GM19043 (cell line): Measurements from ENCODE around the gene CNTNAP1.

Experiments used
- ATAC-seq: cut with Tn5 transposase; IDR thresholded peaks from one replicate; pipeline ENCODE4 v1.9.1; 2021; ENCODE audit warnings: low read depth; ENCODE audit not compliant: unreplicated experiment

Gene CNTNAP1

GRCh38 chr17:42683407-42684034 is 1.2 kb downstream of the CNTNAP1 start:
- no peak for ATAC-seq

DNA sequence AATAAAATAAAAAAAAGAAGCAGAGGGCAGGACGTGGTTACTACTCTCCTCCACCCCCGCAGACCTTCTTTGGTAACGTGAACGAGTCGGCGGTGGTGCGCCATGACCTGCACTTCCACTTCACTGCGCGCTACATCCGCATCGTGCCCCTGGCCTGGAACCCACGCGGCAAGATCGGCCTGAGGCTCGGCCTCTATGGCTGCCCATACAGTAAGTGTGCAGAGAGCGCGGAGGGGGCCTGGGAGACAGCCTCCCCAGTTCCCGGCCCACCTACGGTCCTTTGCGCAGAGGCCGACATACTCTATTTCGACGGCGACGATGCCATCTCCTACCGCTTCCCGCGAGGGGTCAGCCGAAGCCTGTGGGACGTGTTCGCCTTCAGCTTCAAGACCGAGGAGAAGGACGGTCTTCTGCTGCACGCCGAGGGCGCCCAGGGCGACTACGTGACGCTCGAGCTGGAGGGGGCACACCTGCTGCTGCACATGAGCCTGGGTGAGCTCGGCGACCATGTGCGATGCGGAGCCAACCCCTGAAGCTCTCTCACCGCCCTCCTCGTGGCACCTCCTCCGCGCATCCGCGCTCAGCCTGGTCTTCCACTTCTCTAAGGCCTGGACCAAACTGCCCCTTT is 2.7 kb downstream of the CNTNAP1 start:
- no peak for ATAC-seq

DNA sequence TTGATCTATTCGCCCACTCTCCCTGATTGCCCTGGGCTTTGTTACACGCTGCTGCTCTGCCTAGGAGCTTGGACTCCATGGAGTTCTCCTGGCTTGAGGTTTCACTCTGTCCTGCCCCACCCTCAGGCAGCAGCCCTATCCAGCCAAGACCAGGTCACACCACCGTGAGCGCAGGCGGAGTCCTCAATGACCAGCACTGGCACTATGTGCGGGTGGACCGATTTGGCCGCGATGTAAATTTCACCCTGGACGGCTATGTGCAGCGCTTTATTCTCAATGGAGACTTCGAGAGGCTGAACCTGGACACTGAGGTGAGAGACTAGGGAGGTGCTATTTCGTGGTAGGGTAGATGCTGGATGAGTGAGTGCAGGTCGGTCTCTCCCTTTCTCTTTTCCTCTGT is 3.5 kb downstream of the CNTNAP1 start:
- ATAC-seq = no peak

DNA sequence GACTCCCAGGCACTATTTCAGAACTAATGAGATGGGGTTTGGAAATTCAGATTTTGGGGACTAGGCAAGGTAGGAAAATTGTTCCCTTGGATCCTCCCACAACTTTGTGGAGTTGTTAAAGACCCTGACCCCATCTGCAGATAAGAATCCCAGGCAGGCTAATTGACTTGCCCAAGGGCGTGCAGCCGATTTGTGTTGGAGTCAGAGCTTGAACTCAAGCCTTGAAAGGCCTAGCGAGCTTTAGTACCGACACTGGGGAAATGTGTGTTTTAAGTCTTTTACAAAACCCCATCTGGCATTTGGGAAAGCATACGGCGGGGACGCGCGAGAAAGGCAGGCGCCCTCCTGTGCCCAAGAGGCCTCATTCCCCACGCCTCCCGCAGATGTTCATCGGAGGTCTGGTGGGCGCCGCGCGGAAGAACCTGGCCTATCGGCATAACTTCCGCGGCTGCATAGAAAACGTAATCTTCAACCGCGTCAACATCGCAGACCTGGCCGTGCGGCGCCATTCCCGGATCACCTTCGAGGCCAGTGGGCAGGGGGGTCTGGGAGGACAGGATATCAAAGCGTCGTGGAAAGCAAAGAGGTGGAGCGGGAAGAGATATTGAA is 4.3 kb downstream of the CNTNAP1 start:
- no peak for ATAC-seq

DNA sequence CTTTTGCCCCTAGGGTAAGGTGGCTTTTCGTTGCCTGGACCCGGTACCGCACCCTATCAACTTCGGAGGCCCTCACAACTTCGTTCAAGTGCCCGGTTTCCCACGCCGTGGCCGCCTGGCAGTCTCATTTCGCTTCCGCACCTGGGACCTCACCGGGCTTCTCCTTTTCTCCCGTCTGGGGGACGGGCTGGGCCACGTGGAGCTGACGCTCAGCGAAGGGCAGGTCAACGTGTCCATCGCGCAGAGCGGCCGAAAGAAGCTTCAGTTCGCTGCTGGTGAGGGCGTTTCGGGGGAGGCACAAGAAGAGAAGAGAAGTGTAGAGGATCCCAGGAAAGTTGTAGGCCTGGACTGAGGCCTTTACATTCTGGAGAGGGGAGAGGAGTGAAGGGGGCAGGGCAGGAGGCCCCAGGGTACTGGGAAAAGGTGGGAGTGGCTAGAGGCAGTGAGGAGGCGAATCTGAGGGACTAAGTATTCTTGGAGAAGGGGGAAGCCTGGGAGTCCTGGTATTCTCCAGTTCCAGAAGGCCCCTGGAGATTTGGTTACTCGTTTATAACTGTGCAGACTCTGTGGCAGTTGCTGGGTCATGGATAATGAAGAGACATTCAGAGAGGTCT is 5.5 kb downstream of the CNTNAP1 start:
- no peak for ATAC-seq

GRCh38 chr17:42690596-42690995 is 8.3 kb downstream of the CNTNAP1 start:
- ATAC-seq = no peak

DNA sequence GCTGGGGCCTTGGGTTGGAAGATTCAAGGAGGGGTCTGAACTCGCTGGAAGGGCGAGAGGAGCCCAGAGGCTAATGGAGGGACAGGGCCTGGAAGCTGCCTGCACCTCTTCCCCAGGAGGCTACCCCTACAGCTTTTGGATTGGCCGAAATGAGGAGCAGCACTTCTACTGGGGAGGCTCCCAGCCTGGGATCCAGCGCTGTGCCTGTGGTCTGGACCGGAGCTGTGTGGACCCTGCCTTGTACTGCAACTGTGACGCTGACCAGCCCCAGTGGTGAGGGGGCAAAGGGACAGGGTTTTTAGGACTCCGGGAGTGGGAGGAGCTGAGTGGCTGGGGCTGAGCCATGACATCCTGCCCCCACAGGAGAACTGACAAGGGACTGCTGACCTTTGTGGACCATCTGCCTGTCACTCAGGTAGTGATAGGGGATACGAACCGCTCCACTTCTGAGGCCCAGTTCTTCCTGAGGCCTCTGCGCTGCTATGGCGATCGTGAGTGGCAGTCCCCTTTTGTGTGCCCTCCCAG is 8.8 kb downstream of the CNTNAP1 start:
- ATAC-seq = no peak

GRCh38 chr17:42692489-42692888 is 10.2 kb downstream of the CNTNAP1 start:
- no peak for ATAC-seq

- no peak for ATAC-seq
Measured at GRCh38 chr17:42694524-42694923, 12.2 kb downstream of the CNTNAP1 start.

- no peak for ATAC-seq
Measured at GRCh38 chr17:42695500-42695899, 13.2 kb downstream of the CNTNAP1 start.

GRCh38 chr17:42697108-42697811 is 14.9 kb downstream of the CNTNAP1 start:
- ATAC-seq = no peak

- ATAC-seq = no peak
Measured at GRCh38 chr17:42698736-42699414, 16.5 kb downstream of the CNTNAP1 start.

GRCh38 chr17:42699415-42699740 is 17.0 kb downstream of the CNTNAP1 start:
- no peak for ATAC-seq

- ATAC-seq = no peak
Measured at GRCh38 chr17:42700586-42701289, 18.4 kb downstream of the CNTNAP1 start.

- ATAC-seq = no peak
Measured at GRCh38 chr17:42702446-42702845, 20.1 kb downstream of the CNTNAP1 start.

- ATAC-seq = peak; percentile 19
Measured at GRCh38 chr17:42704490-42704836, 22.1 kb downstream of the CNTNAP1 start.

DNA sequence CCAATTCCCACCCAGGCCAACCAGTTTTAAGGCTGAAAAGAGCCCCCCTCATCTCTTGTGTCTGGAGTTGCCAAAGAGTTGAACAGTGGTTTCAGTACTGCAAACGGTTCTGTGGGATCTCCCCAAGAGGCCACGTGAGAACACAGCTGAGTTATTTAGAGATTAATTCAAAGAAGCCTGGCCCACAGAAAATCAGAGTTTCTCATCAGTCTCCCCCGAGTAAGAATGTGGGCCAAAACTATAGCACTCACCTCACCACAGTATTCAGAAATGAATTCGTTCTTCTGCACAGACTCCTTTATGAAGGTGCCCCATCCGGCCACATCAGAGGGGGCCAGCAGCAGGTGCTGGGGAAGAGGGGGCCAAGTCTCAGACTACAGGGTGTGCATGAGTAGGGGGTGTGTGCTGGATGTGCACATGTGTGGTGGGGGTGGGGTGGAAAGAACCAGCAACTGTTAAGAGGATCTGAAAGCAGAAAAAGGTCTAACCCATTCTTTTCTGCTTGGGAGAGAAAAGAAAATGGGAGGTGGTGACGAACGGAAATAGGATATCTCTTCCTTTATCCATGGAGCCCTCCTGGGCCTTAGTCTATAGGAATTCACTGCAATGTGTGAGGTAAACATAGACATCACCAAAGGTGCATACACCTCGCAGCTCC is 22.6 kb downstream of the CNTNAP1 start:
- peak; percentile 72 for ATAC-seq

- ATAC-seq = no peak
Measured at GRCh38 chr17:42706732-42707131, 24.4 kb downstream of the CNTNAP1 start.

- ATAC-seq = no peak
Measured at GRCh38 chr17:42708588-42708987, 26.3 kb downstream of the CNTNAP1 start.
